ENCODE measurements around the gene ITPKC. TPM values are rescaled to one million over a fixed set of nuclear protein-coding genes. Genes with fewer than 3 reads are reported as not detected.
"Not testable (repeated sequence)": the region's sequence is repeated elsewhere in the genome, so short reads cannot be mapped to it uniquely, and the experiment has no call there.

Gene ITPKC
- polyA plus RNA-seq, 1 of the 3 experiments (the other 2 are of a cell fraction): 6.3 TPM

DNA sequence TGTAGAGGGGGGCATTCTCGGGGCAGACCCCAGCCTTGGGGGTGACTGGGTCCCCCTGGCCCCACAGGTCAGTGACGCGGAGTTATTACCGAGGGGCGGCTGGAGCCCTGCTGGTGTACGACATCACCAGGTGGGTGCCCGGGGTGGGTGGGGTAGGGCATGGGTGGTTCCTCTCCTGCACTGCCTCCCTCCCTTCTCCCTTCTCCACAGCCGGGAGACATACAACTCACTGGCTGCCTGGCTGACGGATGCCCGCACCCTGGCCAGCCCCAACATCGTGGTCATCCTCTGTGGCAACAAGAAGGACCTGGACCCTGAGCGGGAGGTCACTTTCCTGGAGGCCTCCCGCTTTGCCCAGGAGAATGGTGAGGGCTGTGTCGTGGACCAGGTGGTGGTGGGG lies 66.8 kb downstream of the ITPKC start:
- H3K4me1 ChIP-seq (ENCODE audit: control insufficient read depth in 1 of 2, insufficient read depth in 2 of 2, low read depth in 1 of 2, low read length in 1 of 2): peaks cover 0 to 4% of the 10 kb centered on the region in 2 experiments; a peak in 1 of 4 replicates
- H3K27me3 ChIP-seq (ENCODE audit: insufficient read depth): no peaks in the 10 kb centered on the region
- H3K9ac ChIP-seq: no peak overlapping the region
- H4K20me1 ChIP-seq (ENCODE audit: insufficient read depth): no peaks in the 10 kb centered on the region
- no peaks in the 10 kb centered on the region for H3F3A ChIP-seq (replicated peaks; ENCODE audit: insufficient read depth)
- no peak for DNase-seq
- no peaks in the 10 kb centered on the region for H3K9me3 ChIP-seq
- ChIA-PET POLR2A (no interaction called here), CTCF (interaction anchor here (0.8 kb wide), 1 partner anchor 243 kb away, joined by 3 read pairs; no protein-coding TSS in a partner anchor)
- H3K4me2 ChIP-seq: no peak overlapping the region
- 95% methylated on average over 6 of the region's 14 CpGs for WGBS (ENCODE audit: low lambda C conversion rate)
- peaks cover 0 to 3% of the 10 kb centered on the region in 2 experiments for H3K36me3 ChIP-seq (replicated peaks in 1 of 2; ENCODE audit: control insufficient read depth in 1 of 2, insufficient read depth in 2 of 2, low read length in 1 of 2)
- no peaks in the 10 kb centered on the region for H3K9me2 ChIP-seq
- H2AFZ ChIP-seq (ENCODE audit: low read depth): no peak overlapping the region
- peaks cover 15% of the 10 kb centered on the region; the same call in 1 of the 2 replicates for H3K79me2 ChIP-seq (ENCODE audit: insufficient read depth)
- no peak overlapping the region for H3K27ac ChIP-seq (ENCODE audit: low read depth in 2 of 2, low read length in 1 of 2)
- no peak overlapping the region for H3K4me3 ChIP-seq (ENCODE audit: low read depth in 2 of 2, low read length in 1 of 2)
- TF ChIP-seq FOXJ3 (CRISPR knock-in tag; IDR thresholded peaks at IDR 0.05) (no peak), FOXM1 (IDR thresholded peaks at IDR 0.05; ENCODE audit: low read depth) (no peak), NRF1 (IDR thresholded peaks at IDR 0.05; ENCODE audit: low read depth, low read length) (no peak), JUND (IDR thresholded peaks at IDR 0.05) (no peak), RCOR1 (IDR thresholded peaks at IDR 0.05; ENCODE audit: low read length) (no peak), MEF2A (IDR thresholded peaks at IDR 0.05; ENCODE audit: borderline replicate concordance, low read depth) (no peak), EP300 (IDR thresholded peaks at IDR 0.05; ENCODE audit: borderline replicate concordance in 1 of 2, low read depth in 1 of 2, low read length in 1 of 2) (no peak), EZH2phosphoT487 (IDR thresholded peaks at IDR 0.05; ENCODE audit: borderline replicate concordance, low read depth) (no peak)
- TF ChIP-seq, protein P1, sequence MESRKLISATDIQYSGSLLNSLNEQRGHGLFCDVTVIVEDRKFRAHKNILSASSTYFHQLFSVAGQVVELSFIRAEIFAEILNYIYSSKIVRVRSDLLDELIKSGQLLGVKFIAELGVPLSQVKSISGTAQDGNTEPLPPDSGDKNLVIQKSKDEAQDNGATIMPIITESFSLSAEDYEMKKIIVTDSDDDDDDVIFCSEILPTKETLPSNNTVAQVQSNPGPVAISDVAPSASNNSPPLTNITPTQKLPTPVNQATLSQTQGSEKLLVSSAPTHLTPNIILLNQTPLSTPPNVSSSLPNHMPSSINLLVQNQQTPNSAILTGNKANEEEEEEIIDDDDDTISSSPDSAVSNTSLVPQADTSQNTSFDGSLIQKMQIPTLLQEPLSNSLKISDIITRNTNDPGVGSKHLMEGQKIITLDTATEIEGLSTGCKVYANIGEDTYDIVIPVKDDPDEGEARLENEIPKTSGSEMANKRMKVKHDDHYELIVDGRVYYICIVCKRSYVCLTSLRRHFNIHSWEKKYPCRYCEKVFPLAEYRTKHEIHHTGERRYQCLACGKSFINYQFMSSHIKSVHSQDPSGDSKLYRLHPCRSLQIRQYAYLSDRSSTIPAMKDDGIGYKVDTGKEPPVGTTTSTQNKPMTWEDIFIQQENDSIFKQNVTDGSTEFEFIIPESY (IDR thresholded peaks at IDR 0.05; ENCODE audit: borderline replicate concordance, low read depth): no peak
- TF ChIP-seq, protein P2, sequence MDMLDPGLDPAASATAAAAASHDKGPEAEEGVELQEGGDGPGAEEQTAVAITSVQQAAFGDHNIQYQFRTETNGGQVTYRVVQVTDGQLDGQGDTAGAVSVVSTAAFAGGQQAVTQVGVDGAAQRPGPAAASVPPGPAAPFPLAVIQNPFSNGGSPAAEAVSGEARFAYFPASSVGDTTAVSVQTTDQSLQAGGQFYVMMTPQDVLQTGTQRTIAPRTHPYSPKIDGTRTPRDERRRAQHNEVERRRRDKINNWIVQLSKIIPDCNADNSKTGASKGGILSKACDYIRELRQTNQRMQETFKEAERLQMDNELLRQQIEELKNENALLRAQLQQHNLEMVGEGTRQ (IDR thresholded peaks at IDR 0.05; ENCODE audit: borderline replicate concordance, low read depth, low read length): no peak
- TF ChIP-seq, protein P3, sequence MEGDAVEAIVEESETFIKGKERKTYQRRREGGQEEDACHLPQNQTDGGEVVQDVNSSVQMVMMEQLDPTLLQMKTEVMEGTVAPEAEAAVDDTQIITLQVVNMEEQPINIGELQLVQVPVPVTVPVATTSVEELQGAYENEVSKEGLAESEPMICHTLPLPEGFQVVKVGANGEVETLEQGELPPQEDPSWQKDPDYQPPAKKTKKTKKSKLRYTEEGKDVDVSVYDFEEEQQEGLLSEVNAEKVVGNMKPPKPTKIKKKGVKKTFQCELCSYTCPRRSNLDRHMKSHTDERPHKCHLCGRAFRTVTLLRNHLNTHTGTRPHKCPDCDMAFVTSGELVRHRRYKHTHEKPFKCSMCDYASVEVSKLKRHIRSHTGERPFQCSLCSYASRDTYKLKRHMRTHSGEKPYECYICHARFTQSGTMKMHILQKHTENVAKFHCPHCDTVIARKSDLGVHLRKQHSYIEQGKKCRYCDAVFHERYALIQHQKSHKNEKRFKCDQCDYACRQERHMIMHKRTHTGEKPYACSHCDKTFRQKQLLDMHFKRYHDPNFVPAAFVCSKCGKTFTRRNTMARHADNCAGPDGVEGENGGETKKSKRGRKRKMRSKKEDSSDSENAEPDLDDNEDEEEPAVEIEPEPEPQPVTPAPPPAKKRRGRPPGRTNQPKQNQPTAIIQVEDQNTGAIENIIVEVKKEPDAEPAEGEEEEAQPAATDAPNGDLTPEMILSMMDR (IDR thresholded peaks at IDR 0.05): no peak
- TF ChIP-seq, protein P4, sequence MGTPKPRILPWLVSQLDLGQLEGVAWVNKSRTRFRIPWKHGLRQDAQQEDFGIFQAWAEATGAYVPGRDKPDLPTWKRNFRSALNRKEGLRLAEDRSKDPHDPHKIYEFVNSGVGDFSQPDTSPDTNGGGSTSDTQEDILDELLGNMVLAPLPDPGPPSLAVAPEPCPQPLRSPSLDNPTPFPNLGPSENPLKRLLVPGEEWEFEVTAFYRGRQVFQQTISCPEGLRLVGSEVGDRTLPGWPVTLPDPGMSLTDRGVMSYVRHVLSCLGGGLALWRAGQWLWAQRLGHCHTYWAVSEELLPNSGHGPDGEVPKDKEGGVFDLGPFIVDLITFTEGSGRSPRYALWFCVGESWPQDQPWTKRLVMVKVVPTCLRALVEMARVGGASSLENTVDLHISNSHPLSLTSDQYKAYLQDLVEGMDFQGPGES (IDR thresholded peaks at IDR 0.05; ENCODE audit: low read depth, low read length): no peak

DNA sequence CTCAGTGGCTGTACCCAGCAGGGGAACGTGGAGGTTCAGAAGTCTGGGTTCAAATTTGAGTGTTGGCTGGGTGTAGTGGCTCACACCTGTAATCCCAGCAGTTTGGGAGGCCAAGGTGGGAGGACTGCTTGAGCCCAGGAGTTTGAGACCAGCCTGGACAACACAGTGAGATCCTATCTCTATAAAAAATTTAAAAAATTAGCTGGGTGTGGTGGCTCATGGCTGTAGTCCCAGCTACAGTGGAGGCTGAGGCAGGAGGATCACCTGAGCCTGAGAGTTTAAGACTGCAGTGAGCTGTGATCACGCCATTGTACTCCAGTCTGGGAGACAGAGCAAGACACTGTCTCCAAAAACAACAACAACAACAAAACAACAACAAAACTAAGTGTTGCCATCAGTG lies 67.2 kb downstream of the ITPKC start:
- H3K9ac ChIP-seq; H3K4me1 ChIP-seq (ENCODE audit: control insufficient read depth in 1 of 2, insufficient read depth in 2 of 2, low read depth in 1 of 2, low read length in 1 of 2); H3F3A ChIP-seq (replicated peaks; ENCODE audit: insufficient read depth); H3K4me3 ChIP-seq (ENCODE audit: low read depth in 2 of 2, low read length in 1 of 2); H3K4me2 ChIP-seq; H2AFZ ChIP-seq (ENCODE audit: low read depth); H3K27me3 ChIP-seq (ENCODE audit: insufficient read depth); DNase-seq; POLR2A ChIA-PET; H3K9me2 ChIP-seq; H4K20me1 ChIP-seq (ENCODE audit: insufficient read depth); H3K9me3 ChIP-seq; H3K27ac ChIP-seq (ENCODE audit: low read depth in 2 of 2, low read length in 1 of 2); H3K36me3 ChIP-seq (replicated peaks in 1 of 2; ENCODE audit: control insufficient read depth in 1 of 2, insufficient read depth in 2 of 2, low read length in 1 of 2): not testable (repeated sequence)
- CTCF ChIA-PET: interaction anchor here (0.8 kb wide), 1 partner anchor 243 kb away, joined by 3 read pairs; no protein-coding TSS in a partner anchor
- H3K79me2 ChIP-seq (ENCODE audit: insufficient read depth): peaks cover 14% of the 10 kb centered on the region; the same call in 1 of the 2 replicates
- 94% methylated on average over 2 of the region's 2 CpGs for WGBS (ENCODE audit: low lambda C conversion rate)

All from SK-N-SH (cell line).